Kidney (tissue), 14 donors: ENCODE results near the gene ZNF521. TPM values are rescaled to one million over a fixed set of nuclear protein-coding genes. Genes with fewer than 3 reads are reported as not detected.

Experiments used
- DNase-seq, 5 donors: peaks; one replicate each; pipeline ENCODE4 v3.0.0-alpha.2; 2013 to 2020
- FAIRE-seq: peaks from 2 replicates; lab custom pipeline; 2012; peaks lifted over from hg19 to GRCh38; lab: Jason Lieb, UNC
- H3K27ac ChIP-seq, 2 donors: one replicate each; pipeline ENCODE4 v1.7.0; 2013; ENCODE audit warnings: low read depth in 2 of 2, low read length in 2 of 2, inconsistent platforms in 1 of 2
- H3K27me3 ChIP-seq: one replicate; pipeline ENCODE4 v1.7.1; 2013; ENCODE audit warnings: low read length, inconsistent platforms; ENCODE audit not compliant: control insufficient read depth, insufficient read depth
- H3K36me3 ChIP-seq, 3 donors: one replicate each; pipeline versions ENCODE4 v1.7.0 to v1.7.1; 2013; ENCODE audit warnings: low read length in 3 of 3, control low read depth in 1 of 3, inconsistent platforms in 1 of 3; ENCODE audit not compliant: insufficient read depth in 3 of 3, control insufficient read depth in 2 of 3
- H3K4me1 ChIP-seq, 3 donors: one replicate each; pipeline versions ENCODE4 v1.7.0 to v1.7.1; 2013; ENCODE audit warnings: low read length in 3 of 3, inconsistent platforms in 1 of 3, low read depth in 1 of 3; ENCODE audit not compliant: control insufficient read depth in 2 of 3, insufficient read depth in 2 of 3
- H3K4me3 ChIP-seq, 3 donors: one replicate each; pipeline versions ENCODE4 v1.7.0 to v1.8.1; 2013; ENCODE audit warnings: low read length in 3 of 3, control low read depth in 1 of 3, inconsistent platforms in 1 of 3
- H3K9ac ChIP-seq, 3 donors: one replicate each; pipeline versions ENCODE4 v1.7.0 to v1.7.1; 2013; ENCODE audit warnings: low read length in 3 of 3, control low read depth in 1 of 3, inconsistent platforms in 1 of 3
- H3K9me3 ChIP-seq, 3 donors: one replicate each; pipeline versions ENCODE4 v1.7.0 to v1.7.1; 2013; ENCODE audit warnings: low read length in 3 of 3, control low read depth in 1 of 3, inconsistent platforms in 1 of 3; ENCODE audit not compliant: control insufficient read depth in 2 of 3, insufficient read depth in 1 of 3
- intact Hi-C: fragments of 100-400 bp; cut with DNase I; formaldehyde crosslinking; loops from one replicate; pipeline ENCODE4 v1.11.1; 2022
- polyA plus RNA-seq: library from polyadenylated mRNA; stranded (reverse); fragments of 350-450 nt; fragmentation: Illumina TruSeq; extraction: RNeasy Lipid Tissue Mini Kit (QIAGEN cat#74804); gene quantifications from one replicate; pipeline ENCODE4 v1.2.3, GENCODE V29; 2014; ENCODE audit warnings: low read depth, low replicate concordance; ENCODE audit not compliant: insufficient read depth
- total RNA-seq: library from RNA; stranded (reverse); fragmentation: NEBNext Ultra II Directional; extraction: Animal tissue kit (Norgen Biotek cat#: 25700); gene quantifications from one replicate; pipeline ENCODE4 v1.2.1, GENCODE V29; 2021
- TF ChIP-seq, protein P1 (sequence below): IDR thresholded peaks from 3 replicates; pipeline ENCODE4 v1.5.1; 2012; ENCODE audit warnings: mild to moderate bottlenecking, moderate library complexity, borderline replicate concordance; ENCODE audit not compliant: insufficient read depth; ENCODE audit errors: extremely low read depth
- donor health status: control.
- donor health status: control.
- donor health status: control.
- donor health status: control.
- donor health status: control.
- donor health status: DM: yes; HTN: yes; CAD: no.
- donor health status: Normal renal cell carcinoma (clear cell type).

ZNF521 gene
- total and polyA plus RNA-seq, 2 donors from 2014 or later, result 1.8 to 18.0 TPM

DNA sequence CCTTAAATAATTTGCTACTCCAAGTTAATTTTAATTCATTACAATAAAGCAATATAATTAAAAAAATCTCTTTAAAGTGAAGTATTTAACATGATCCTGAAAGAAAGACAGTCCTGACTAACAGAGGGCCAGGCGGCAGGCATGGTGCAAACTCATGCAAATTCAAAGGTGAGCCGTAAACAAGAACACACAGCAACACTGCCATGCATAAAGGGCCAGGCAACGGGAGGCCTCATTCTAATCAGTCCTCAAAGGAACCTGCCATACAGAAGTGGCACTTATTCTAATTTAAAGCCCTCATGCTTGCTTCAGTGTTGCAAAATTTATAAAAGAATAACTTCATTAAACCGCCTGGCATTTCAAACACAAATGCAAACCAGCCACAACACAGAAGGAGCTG lies 277.0 kb downstream of the ZNF521 start:
- TF ChIP-seq, protein P1, sequence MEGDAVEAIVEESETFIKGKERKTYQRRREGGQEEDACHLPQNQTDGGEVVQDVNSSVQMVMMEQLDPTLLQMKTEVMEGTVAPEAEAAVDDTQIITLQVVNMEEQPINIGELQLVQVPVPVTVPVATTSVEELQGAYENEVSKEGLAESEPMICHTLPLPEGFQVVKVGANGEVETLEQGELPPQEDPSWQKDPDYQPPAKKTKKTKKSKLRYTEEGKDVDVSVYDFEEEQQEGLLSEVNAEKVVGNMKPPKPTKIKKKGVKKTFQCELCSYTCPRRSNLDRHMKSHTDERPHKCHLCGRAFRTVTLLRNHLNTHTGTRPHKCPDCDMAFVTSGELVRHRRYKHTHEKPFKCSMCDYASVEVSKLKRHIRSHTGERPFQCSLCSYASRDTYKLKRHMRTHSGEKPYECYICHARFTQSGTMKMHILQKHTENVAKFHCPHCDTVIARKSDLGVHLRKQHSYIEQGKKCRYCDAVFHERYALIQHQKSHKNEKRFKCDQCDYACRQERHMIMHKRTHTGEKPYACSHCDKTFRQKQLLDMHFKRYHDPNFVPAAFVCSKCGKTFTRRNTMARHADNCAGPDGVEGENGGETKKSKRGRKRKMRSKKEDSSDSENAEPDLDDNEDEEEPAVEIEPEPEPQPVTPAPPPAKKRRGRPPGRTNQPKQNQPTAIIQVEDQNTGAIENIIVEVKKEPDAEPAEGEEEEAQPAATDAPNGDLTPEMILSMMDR, result no peak
- no peaks in the 10 kb centered on the region for H3K36me3 ChIP-seq
- DNase-seq (no peak), FAIRE-seq (no peak)
- no peaks in the 10 kb centered on the region for H3K9me3 ChIP-seq
- no peaks in the 10 kb centered on the region for H3K27me3 ChIP-seq
- no peak overlapping the region for H3K9ac ChIP-seq
- H3K4me3 ChIP-seq, result no peak overlapping the region
- H3K4me1 ChIP-seq, result peaks cover 0 to 3% (median 0%) of the 10 kb centered on the region in 3 donors
- intact Hi-C loops, result no loop called here
- H3K27ac ChIP-seq, result no peak overlapping the region

DNA sequence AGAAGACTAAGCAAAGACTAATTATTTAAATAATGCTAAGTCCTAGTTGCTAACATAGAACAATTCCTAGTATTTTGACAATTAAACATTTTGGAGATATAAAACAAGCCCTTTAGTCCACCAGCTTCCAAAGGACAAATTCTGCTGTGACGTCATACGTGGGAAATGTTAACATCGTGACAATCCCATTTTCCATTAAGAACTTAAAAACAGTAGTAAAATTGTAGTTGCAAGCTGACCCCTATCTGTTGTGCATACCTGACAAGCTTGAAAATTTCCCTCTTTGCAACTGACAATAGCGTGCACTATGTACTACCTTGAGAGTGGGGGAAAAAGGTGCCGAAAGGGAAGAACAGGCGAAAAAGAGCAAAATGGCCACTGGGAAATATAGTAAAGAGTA lies 279.8 kb downstream of the ZNF521 start:
- FAIRE-seq (no peak), DNase-seq (no peak)
- Histone ChIP-seq H3K9ac (no peak overlapping the region), H3K27ac (no peak overlapping the region), H3K4me1 (peaks cover 0 to 3% (median 0%) of the 10 kb centered on the region in 3 donors), H3K4me3 (no peak overlapping the region), H3K9me3 (no peaks in the 10 kb centered on the region), H3K27me3 (no peaks in the 10 kb centered on the region), H3K36me3 (no peaks in the 10 kb centered on the region)
- intact Hi-C loops, result no loop called here
- TF ChIP-seq, protein P1, result no peak

DNA sequence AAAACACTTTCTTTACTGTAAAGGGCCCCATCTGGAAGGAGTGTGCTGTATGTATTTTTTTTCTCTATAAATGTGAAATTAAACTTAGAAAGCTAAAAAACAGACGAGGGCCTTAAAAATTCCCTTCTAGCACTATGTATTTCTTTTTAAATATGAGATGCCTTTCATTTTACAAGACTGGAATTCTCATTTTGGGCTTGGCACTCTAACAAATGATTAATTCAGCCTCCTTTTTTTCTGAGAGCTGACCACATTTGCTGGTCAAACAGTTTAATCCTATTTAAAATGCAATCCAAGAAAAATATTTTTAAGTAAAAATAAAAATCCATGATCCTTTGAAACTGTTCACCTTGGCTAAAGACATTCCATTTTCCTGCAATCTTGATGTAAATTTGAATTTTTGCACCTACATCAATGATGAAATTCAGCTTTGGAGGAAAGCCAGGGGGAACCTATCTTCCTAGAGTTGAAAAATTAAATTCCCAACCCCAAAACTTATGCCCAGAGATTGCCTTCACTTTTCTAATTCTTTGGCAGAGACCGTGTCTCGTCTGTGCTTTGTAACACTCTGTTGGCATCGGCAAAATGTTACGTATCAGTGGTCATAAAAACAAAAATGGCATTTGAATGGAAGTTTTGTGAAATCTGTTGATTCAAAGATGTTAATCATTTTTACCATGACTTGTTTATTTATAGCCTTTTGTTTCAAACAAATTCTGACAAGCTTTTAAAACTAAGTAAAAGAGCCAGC lies 284.5 kb downstream of the ZNF521 start:
- H3K9ac ChIP-seq, result no peak overlapping the region
- H3K27me3 ChIP-seq, result no peaks in the 10 kb centered on the region
- intact Hi-C loops, result no loop called here
- no peaks in the 10 kb centered on the region for H3K9me3 ChIP-seq
- no peaks in the 10 kb centered on the region for H3K36me3 ChIP-seq
- H3K27ac ChIP-seq, result no peak overlapping the region
- TF ChIP-seq, protein P1, result no peak
- DNase-seq, result no peak
- no peak overlapping the region for H3K4me3 ChIP-seq
- no peak for FAIRE-seq
- H3K4me1 ChIP-seq, result no peaks in the 10 kb centered on the region
